Panc1 (cell line): ENCODE results near the gene KAT7. TPM values are rescaled to one million over a fixed set of nuclear protein-coding genes. Genes with fewer than 3 reads are reported as not detected.

Source experiments
- ATAC-seq: fragments of 200-7000 bp; cut with Tn5 transposase; 2 replicates; pipeline ENCODE4 v1.9.1; 2020; ENCODE audit warnings: mild to moderate bottlenecking, moderate library complexity
- BruUV-seq: library from RNA; stranded (reverse); fragments of 400-500 nt; replicated peaks from 2 replicates; lab custom pipeline; 2021; lab: Mats Ljungman, UMichigan
- CTCF ChIA-PET: fragments of 300-600 bp; sonication (Branson Sonifier 250); formaldehyde crosslinking; loops from one replicate; lab custom pipeline; 2022; ENCODE audit warnings: antibody characterized with exemption; lab: Charles Lee
- POLR2A ChIA-PET: fragments of 300-600 bp; sonication (Branson Sonifier 250); formaldehyde crosslinking; loops from one replicate; lab custom pipeline; 2022; ENCODE audit warnings: antibody characterized with exemption; lab: Charles Lee
- DNase-seq: peaks from one replicate; pipeline ENCODE4 v3.0.0-alpha.2; 2010; ENCODE audit warnings: low read depth, low spot score
- H3K27ac ChIP-seq: 2 replicates; pipeline ENCODE4 v1.5.1; 2011; ENCODE audit warnings: mild to moderate bottlenecking, low read length, inconsistent platforms
- H3K27me3 ChIP-seq: fragments of 200-500 bp; sonication (Bioruptor generic); 2 replicates; pipeline ENCODE4 v1.6.0; 2014; ENCODE audit warnings: low read length, inconsistent platforms; ENCODE audit not compliant: control insufficient read depth, insufficient read depth
- H3K36me3 ChIP-seq: fragments of 200-500 bp; sonication (Bioruptor generic); 2 replicates; pipeline ENCODE4 v1.5.1; 2014; ENCODE audit warnings: inconsistent platforms, mild to moderate bottlenecking, low read length, moderate library complexity; ENCODE audit not compliant: control insufficient read depth, insufficient read depth
- H3K4me1 ChIP-seq: 2 replicates; pipeline ENCODE4 v1.5.1; 2011; ENCODE audit warnings: inconsistent platforms, mild to moderate bottlenecking, low read length, moderate library complexity; ENCODE audit not compliant: control insufficient read depth, insufficient read depth
- H3K4me3 ChIP-seq, 2 experiments: 2 replicates each; pipeline ENCODE4 v1.5.1; 2011 to 2012; ENCODE audit warnings: low read depth in 2 of 2, low read length in 2 of 2, mild to moderate bottlenecking in 2 of 2, inconsistent platforms in 1 of 2, moderate library complexity in 1 of 2
- H3K9me3 ChIP-seq: fragments of 200-500 bp; sonication (Bioruptor generic); 2 replicates; pipeline ENCODE4 v1.5.1; 2014; ENCODE audit warnings: low read depth, mild to moderate bottlenecking, inconsistent platforms, low read length, moderate library complexity; ENCODE audit not compliant: control insufficient read depth, insufficient read depth
- POLR2AphosphoS5 ChIP-seq: IDR thresholded peaks from 2 replicates; pipeline ENCODE4 v1.6.1; 2012; ENCODE audit warnings: mild to moderate bottlenecking, low read depth, low read length, moderate library complexity
- SIN3A ChIP-seq: IDR thresholded peaks from 2 replicates; pipeline ENCODE4 v1.6.1; 2012; ENCODE audit warnings: low read depth, mild to moderate bottlenecking, low read length, moderate library complexity, borderline replicate concordance; ENCODE audit not compliant: insufficient read depth
- TCF7L2 ChIP-seq: IDR thresholded peaks from 2 replicates; pipeline ENCODE4 v1.6.1; 2011; ENCODE audit warnings: mild to moderate bottlenecking, low read depth, low read length, inconsistent platforms
- in situ Hi-C: cut with HindIII; loops from 2 replicates; pipeline ENCODE4 v1.10.0; 2016; ENCODE audit warnings: low sequenced_read_pairs, low pct_unique_long_range_greater_than_20kb
- intact Hi-C: fragments of 100-400 bp; cut with micrococcal nuclease; formaldehyde crosslinking; loops from one replicate; pipeline ENCODE4 v1.10.0; 2022; ENCODE audit not compliant: unreplicated experiment
- total RNA-seq: library from RNA; stranded (reverse); gene quantifications from one replicate; pipeline ENCODE4 v1.2.1, GENCODE V29; 2021; ENCODE audit not compliant: unreplicated experiment
- TF ChIP-seq, protein P1 (sequence below), 2 experiments: IDR thresholded peaks; 2 replicates each; pipeline ENCODE4 v1.6.1; 2011 to 2012; ENCODE audit warnings: low read depth in 2 of 2, control low read depth in 1 of 2, low read length in 1 of 2, mild to moderate bottlenecking in 1 of 2, moderate library complexity in 1 of 2; ENCODE audit not compliant: insufficient read depth in 1 of 2
- TF ChIP-seq, protein P2 (sequence below): fragments of 450-650 bp; IDR thresholded peaks from 2 replicates; pipeline ENCODE4 v1.5.1; 2017; ENCODE audit warnings: mild to moderate bottlenecking

The KAT7 gene
- total RNA-seq, 1 experiment from 2014 or later: 69.0 TPM

DNA sequence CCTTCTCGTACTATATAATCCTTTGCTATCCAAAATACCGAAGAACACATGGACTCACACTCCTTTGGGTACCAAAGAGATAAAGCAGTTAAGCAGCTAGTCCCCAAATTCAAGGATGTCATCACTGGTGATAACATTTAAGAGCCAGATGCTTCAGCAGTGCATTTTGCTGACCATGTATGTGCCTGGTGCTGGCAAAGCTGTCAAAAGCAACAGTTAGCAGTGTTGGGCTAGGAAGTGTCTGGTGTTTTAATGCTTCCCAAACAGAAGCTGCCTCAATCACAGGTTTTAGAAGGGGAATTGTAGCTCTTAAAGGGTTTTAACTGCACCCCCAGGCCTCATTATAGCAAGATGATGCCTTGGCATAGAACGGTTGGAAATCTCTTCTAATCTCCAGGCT is 29.3 kb upstream of the KAT7 start:
- POLR2A ChIA-PET: no interaction called here
- H3K4me3 ChIP-seq: no peak overlapping the region
- H3K27me3 ChIP-seq: peaks cover 5% of the 10 kb centered on the region; the same call in 1 of the 2 replicates
- TF ChIP-seq POLR2AphosphoS5 (no peak), SIN3A (no peak), TCF7L2 (no peak)
- TF ChIP-seq, protein P1, sequence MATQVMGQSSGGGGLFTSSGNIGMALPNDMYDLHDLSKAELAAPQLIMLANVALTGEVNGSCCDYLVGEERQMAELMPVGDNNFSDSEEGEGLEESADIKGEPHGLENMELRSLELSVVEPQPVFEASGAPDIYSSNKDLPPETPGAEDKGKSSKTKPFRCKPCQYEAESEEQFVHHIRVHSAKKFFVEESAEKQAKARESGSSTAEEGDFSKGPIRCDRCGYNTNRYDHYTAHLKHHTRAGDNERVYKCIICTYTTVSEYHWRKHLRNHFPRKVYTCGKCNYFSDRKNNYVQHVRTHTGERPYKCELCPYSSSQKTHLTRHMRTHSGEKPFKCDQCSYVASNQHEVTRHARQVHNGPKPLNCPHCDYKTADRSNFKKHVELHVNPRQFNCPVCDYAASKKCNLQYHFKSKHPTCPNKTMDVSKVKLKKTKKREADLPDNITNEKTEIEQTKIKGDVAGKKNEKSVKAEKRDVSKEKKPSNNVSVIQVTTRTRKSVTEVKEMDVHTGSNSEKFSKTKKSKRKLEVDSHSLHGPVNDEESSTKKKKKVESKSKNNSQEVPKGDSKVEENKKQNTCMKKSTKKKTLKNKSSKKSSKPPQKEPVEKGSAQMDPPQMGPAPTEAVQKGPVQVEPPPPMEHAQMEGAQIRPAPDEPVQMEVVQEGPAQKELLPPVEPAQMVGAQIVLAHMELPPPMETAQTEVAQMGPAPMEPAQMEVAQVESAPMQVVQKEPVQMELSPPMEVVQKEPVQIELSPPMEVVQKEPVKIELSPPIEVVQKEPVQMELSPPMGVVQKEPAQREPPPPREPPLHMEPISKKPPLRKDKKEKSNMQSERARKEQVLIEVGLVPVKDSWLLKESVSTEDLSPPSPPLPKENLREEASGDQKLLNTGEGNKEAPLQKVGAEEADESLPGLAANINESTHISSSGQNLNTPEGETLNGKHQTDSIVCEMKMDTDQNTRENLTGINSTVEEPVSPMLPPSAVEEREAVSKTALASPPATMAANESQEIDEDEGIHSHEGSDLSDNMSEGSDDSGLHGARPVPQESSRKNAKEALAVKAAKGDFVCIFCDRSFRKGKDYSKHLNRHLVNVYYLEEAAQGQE (IDR thresholded peaks at IDR 0.05; ENCODE audit: insufficient read depth in 1 of 2, low read depth in 2 of 2, low read length in 1 of 2): no peak
- TF ChIP-seq, protein P2, sequence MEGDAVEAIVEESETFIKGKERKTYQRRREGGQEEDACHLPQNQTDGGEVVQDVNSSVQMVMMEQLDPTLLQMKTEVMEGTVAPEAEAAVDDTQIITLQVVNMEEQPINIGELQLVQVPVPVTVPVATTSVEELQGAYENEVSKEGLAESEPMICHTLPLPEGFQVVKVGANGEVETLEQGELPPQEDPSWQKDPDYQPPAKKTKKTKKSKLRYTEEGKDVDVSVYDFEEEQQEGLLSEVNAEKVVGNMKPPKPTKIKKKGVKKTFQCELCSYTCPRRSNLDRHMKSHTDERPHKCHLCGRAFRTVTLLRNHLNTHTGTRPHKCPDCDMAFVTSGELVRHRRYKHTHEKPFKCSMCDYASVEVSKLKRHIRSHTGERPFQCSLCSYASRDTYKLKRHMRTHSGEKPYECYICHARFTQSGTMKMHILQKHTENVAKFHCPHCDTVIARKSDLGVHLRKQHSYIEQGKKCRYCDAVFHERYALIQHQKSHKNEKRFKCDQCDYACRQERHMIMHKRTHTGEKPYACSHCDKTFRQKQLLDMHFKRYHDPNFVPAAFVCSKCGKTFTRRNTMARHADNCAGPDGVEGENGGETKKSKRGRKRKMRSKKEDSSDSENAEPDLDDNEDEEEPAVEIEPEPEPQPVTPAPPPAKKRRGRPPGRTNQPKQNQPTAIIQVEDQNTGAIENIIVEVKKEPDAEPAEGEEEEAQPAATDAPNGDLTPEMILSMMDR: no peak
- no peaks in the 10 kb centered on the region for H3K9me3 ChIP-seq
- H3K4me1 ChIP-seq: peaks cover 5% of the 10 kb centered on the region
- intact Hi-C loops: no loop called here
- BruUV-seq: no TSS peak
- CTCF ChIA-PET: interaction anchor here (0.7 kb wide), 1 partner anchor 35 kb away, joined by 4 read pairs; no protein-coding TSS in a partner anchor
- peaks cover 3% of the 10 kb centered on the region; the same call in 1 of the 2 replicates for H3K36me3 ChIP-seq
- DNase-seq (no peak), ATAC-seq (no peak)
- no peak overlapping the region for H3K27ac ChIP-seq
- in situ Hi-C loops: no loop called here

DNA sequence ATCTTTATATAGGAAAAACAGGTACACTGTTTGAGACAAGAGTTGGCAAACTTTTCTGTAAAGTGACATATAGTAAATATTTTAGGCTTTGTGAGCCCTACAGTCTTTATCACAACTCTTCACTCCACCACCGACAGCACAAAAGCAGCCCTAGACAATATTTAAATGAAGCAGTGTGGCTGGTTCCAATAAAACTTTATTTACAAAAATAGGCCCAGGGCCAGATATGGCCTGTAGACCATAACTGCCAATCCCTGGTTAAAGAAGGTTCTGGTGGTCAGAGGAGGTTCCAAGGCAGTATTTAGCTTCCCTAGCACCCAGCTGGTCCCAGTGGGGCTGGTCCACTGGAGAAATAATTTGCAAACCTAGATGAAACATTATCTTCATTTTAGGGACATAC is 28.2 kb upstream of the KAT7 start:
- DNase-seq (no peak), ATAC-seq (no peak)
- TF ChIP-seq POLR2AphosphoS5: no peak
- TF ChIP-seq, protein P1 (IDR thresholded peaks at IDR 0.05; ENCODE audit: insufficient read depth in 1 of 2, low read depth in 2 of 2, low read length in 1 of 2): no peak
- TF ChIP-seq SIN3A: no peak
- TF ChIP-seq TCF7L2: no peak
- TF ChIP-seq, protein P2: no peak
- H3K4me1 ChIP-seq: peaks cover 11% of the 10 kb centered on the region
- intact Hi-C loops: no loop called here
- ChIA-PET CTCF (no interaction called here), POLR2A (no interaction called here)
- in situ Hi-C loops: no loop called here
- no peaks in the 10 kb centered on the region for H3K9me3 ChIP-seq
- BruUV-seq: no TSS peak
- H3K27me3 ChIP-seq: peaks cover 10% of the 10 kb centered on the region; the same call in 1 of the 2 replicates
- H3K4me3 ChIP-seq: no peak overlapping the region
- no peak overlapping the region for H3K27ac ChIP-seq
- peaks cover 3% of the 10 kb centered on the region; the same call in 1 of the 2 replicates for H3K36me3 ChIP-seq
